A673 (cell line): ENCODE data around the gene HDHD3. TPM values are rescaled to one million over a fixed set of nuclear protein-coding genes. Genes with fewer than 3 reads are reported as not detected.
"Not testable (repeated sequence)": the region's sequence is repeated elsewhere in the genome, so short reads cannot be mapped to it uniquely, and the experiment has no call there.

Experiments used
- BruUV-seq: library from RNA; stranded (reverse); fragments of 400-500 nt; replicated peaks from 2 replicates; lab custom pipeline; 2021; lab: Mats Ljungman, UMichigan
- CTCF ChIA-PET: fragments of 300-600 bp; sonication (Branson Sonifier 250); formaldehyde crosslinking; loops from one replicate; lab custom pipeline; 2022; ENCODE audit warnings: antibody characterized with exemption; lab: Charles Lee
- POLR2A ChIA-PET: fragments of 300-600 bp; sonication (Branson Sonifier 250); formaldehyde crosslinking; loops from one replicate; lab custom pipeline; 2022; ENCODE audit warnings: antibody characterized with exemption; ENCODE audit not compliant: low non-redundant PET; lab: Charles Lee
- DNase-seq: peaks from one replicate; pipeline ENCODE4 v3.0.0-alpha.2; 2015; ENCODE audit warnings: low spot score
- H3K27ac ChIP-seq: fragments of 200-600 bp; sonication (generic); 2 replicates; pipeline ENCODE4 v1.5.1; 2016; ENCODE audit warnings: mixed run types, low read depth, mild to moderate bottlenecking, mixed read lengths, antibody characterized with exemption, low read length; ENCODE audit not compliant: poor library complexity, severe bottlenecking
- H3K27me3 ChIP-seq: fragments of 200-600 bp; sonication (generic); replicated peaks from 2 replicates; pipeline ENCODE4 v1.6.1; 2017; ENCODE audit warnings: mixed run types, low read depth, mild to moderate bottlenecking, mixed read lengths, antibody characterized with exemption, low read length; ENCODE audit not compliant: insufficient read depth, poor library complexity
- H3K36me3 ChIP-seq: fragments of 200-600 bp; sonication (generic); 2 replicates; pipeline ENCODE4 v1.6.1; 2016; ENCODE audit warnings: mixed run types, mild to moderate bottlenecking, mixed read lengths, antibody characterized with exemption, low read length; ENCODE audit not compliant: insufficient read depth, poor library complexity, severe bottlenecking
- H3K4me1 ChIP-seq: fragments of 200-600 bp; sonication (generic); 2 replicates; pipeline ENCODE4 v1.6.1; 2017; ENCODE audit warnings: mixed run types, mild to moderate bottlenecking, mixed read lengths, antibody characterized with exemption, low read length; ENCODE audit not compliant: insufficient read depth, poor library complexity, severe bottlenecking
- H3K4me3 ChIP-seq: fragments of 200-600 bp; sonication (generic); 2 replicates; pipeline ENCODE4 v1.5.1; 2016; ENCODE audit warnings: low read depth, mixed run types, mild to moderate bottlenecking, mixed read lengths, low read length; ENCODE audit not compliant: poor library complexity, severe bottlenecking
- H3K9me3 ChIP-seq: fragments of 200-600 bp; sonication (generic); 2 replicates; pipeline ENCODE4 v1.6.1; 2016; ENCODE audit warnings: mixed run types, low read depth, mild to moderate bottlenecking, mixed read lengths, antibody characterized with exemption, low read length; ENCODE audit not compliant: poor library complexity, severe bottlenecking
- EZH2 ChIP-seq: fragments of 200-600 bp; sonication (generic); IDR thresholded peaks from 2 replicates; pipeline ENCODE4 v1.6.1; 2017; ENCODE audit warnings: borderline replicate concordance, low read depth, mild to moderate bottlenecking, mixed read lengths, antibody characterized with exemption, low read length; ENCODE audit not compliant: poor library complexity, severe bottlenecking
- intact Hi-C: fragments of 100-400 bp; cut with micrococcal nuclease; formaldehyde crosslinking; loops from one replicate; pipeline ENCODE4 v1.10.0; 2022; ENCODE audit not compliant: unreplicated experiment
- total RNA-seq: library from RNA; stranded (reverse); gene quantifications from 2 replicates; pipeline ENCODE4 v1.2.3, GENCODE V29; 2021
- TF ChIP-seq, protein P1 (sequence below): fragments of 300-800, 200-600 bp; sonication (generic); conservative IDR thresholded peaks from 2 replicates; pipeline ENCODE4 v1.5.1; 2017; ENCODE audit warnings: low read depth, mild to moderate bottlenecking, antibody characterized with exemption, low read length, moderate library complexity, mixed read lengths

HDHD3 gene
- total RNA-seq, 1 experiment from 2014 or later, result 9.4 TPM

GRCh38 chr9:113368348-113368981 lies 8.3 kb downstream of the HDHD3 start:
- POLR2A ChIA-PET, result no interaction called here
- Histone ChIP-seq H3K27ac (no peak overlapping the region), H3K36me3 (no peaks in the 10 kb centered on the region), H3K9me3 (no peaks in the 10 kb centered on the region), H3K4me1 (no peaks in the 10 kb centered on the region), H3K27me3 (no peaks in the 10 kb centered on the region), H3K4me3 (no peak overlapping the region)
- DNase-seq, result no peak
- intact Hi-C loops, result no loop called here
- TF ChIP-seq, protein P1, sequence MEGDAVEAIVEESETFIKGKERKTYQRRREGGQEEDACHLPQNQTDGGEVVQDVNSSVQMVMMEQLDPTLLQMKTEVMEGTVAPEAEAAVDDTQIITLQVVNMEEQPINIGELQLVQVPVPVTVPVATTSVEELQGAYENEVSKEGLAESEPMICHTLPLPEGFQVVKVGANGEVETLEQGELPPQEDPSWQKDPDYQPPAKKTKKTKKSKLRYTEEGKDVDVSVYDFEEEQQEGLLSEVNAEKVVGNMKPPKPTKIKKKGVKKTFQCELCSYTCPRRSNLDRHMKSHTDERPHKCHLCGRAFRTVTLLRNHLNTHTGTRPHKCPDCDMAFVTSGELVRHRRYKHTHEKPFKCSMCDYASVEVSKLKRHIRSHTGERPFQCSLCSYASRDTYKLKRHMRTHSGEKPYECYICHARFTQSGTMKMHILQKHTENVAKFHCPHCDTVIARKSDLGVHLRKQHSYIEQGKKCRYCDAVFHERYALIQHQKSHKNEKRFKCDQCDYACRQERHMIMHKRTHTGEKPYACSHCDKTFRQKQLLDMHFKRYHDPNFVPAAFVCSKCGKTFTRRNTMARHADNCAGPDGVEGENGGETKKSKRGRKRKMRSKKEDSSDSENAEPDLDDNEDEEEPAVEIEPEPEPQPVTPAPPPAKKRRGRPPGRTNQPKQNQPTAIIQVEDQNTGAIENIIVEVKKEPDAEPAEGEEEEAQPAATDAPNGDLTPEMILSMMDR, result no peak
- no peak for TF ChIP-seq EZH2
- CTCF ChIA-PET, result no interaction called here
- no TSS peak for BruUV-seq

- CTCF ChIA-PET, POLR2A ChIA-PET: not testable (repeated sequence)
Measured at GRCh38 chr9:113365652-113366051, 11.1 kb downstream of the HDHD3 start.

GRCh38 chr9:113364951-113365350 lies 11.8 kb downstream of the HDHD3 start:
- BruUV-seq, result no TSS peak
- Histone ChIP-seq H3K4me3 (no peak overlapping the region), H3K4me1 (no peaks in the 10 kb centered on the region), H3K9me3 (no peaks in the 10 kb centered on the region), H3K36me3 (no peaks in the 10 kb centered on the region), H3K27ac (no peak overlapping the region), H3K27me3 (no peaks in the 10 kb centered on the region)
- TF ChIP-seq EZH2, result no peak
- TF ChIP-seq, protein P1, result no peak
- CTCF ChIA-PET, result interaction anchor here (0.6 to 0.7 kb wide), 2 partner anchors 262 to 509 kb away, joined by 4 read pairs; no protein-coding TSS in a partner anchor
- POLR2A ChIA-PET, result no interaction called here
- DNase-seq, result no peak
- intact Hi-C loops, result no loop called here

More at GRCh38 chr9:113365652-113366051, 11.1 kb downstream of the HDHD3 start:
- H3K4me1 ChIP-seq, DNase-seq, H3K36me3 ChIP-seq, H3K4me3 ChIP-seq, BruUV-seq, H3K27ac ChIP-seq, H3K9me3 ChIP-seq, intact Hi-C loops, H3K27me3 ChIP-seq: not testable (repeated sequence)

- ChIA-PET CTCF (no interaction called here), POLR2A (no interaction called here)
- TF ChIP-seq, protein P1, result no peak
- no peak for TF ChIP-seq EZH2
- H3K4me3 ChIP-seq, result no peak overlapping the region
- H3K27me3 ChIP-seq, result no peaks in the 10 kb centered on the region
- intact Hi-C loops, result no loop called here
- H3K9me3 ChIP-seq, result no peaks in the 10 kb centered on the region
- no TSS peak for BruUV-seq
- H3K4me1 ChIP-seq, result no peaks in the 10 kb centered on the region
- DNase-seq, result no peak
- H3K36me3 ChIP-seq, result no peaks in the 10 kb centered on the region
- no peak overlapping the region for H3K27ac ChIP-seq
Measured at GRCh38 chr9:113363336-113363735, 13.4 kb downstream of the HDHD3 start.
